T-helper 1 cell treated with Interleukin-12 subunit alpha and Interleukin-12 subunit beta and Interleukin-4 antibody, amounts not matched to agents 30 μg/mL and 1 μg/mL, for 36 hours (primary cell): ENCODE measurements around the gene LAMA2.
A peak's percentile ranks its signal among the peaks of the same experiment; 100 is the strongest.

Source experiments
- H3K27ac Mint-ChIP-seq: one replicate; pipeline ENCODE4 v1.8.0; 2021; ENCODE audit warnings: mild to moderate bottlenecking, mixed read lengths
- H3K27me3 Mint-ChIP-seq: one replicate; pipeline ENCODE4 v1.8.0; 2021; ENCODE audit warnings: low read depth, mixed read lengths
- H3K36me3 Mint-ChIP-seq: one replicate; pipeline ENCODE4 v1.8.0; 2021; ENCODE audit warnings: low read depth, mixed read lengths
- H3K4me1 Mint-ChIP-seq: one replicate; pipeline ENCODE4 v1.8.0; 2021; ENCODE audit warnings: low read depth, mixed read lengths
- H3K4me3 Mint-ChIP-seq: one replicate; pipeline ENCODE4 v1.8.0; 2021; ENCODE audit warnings: mild to moderate bottlenecking, moderate library complexity, mixed read lengths
- H3K9me3 Mint-ChIP-seq: one replicate; pipeline ENCODE4 v1.8.0; 2021; ENCODE audit warnings: mixed read lengths

The LAMA2 gene

GRCh38 chr6:129489215-129489765 is 606.4 kb downstream of the LAMA2 start:
- peak overlapping the region; percentile 45 for H3K4me3 Mint-ChIP-seq
- no peaks in the 10 kb centered on the region for H3K9me3 Mint-ChIP-seq
- H3K27ac Mint-ChIP-seq: peak overlapping the region; percentile 64
- no peaks in the 10 kb centered on the region for H3K27me3 Mint-ChIP-seq
- H3K4me1 Mint-ChIP-seq: peaks cover 30% of the 10 kb centered on the region
- peaks cover 3% of the 10 kb centered on the region for H3K36me3 Mint-ChIP-seq

GRCh38 chr6:129490521-129491255 is 607.8 kb downstream of the LAMA2 start:
- H3K27me3 Mint-ChIP-seq: no peaks in the 10 kb centered on the region
- peak overlapping the region; percentile 90 for H3K27ac Mint-ChIP-seq
- no peaks in the 10 kb centered on the region for H3K9me3 Mint-ChIP-seq
- peak overlapping the region; percentile 56 for H3K4me3 Mint-ChIP-seq
- peaks cover 3% of the 10 kb centered on the region for H3K36me3 Mint-ChIP-seq
- peaks cover 35% of the 10 kb centered on the region for H3K4me1 Mint-ChIP-seq

- peaks cover 37% of the 10 kb centered on the region for H3K4me1 Mint-ChIP-seq
- peak overlapping the region; percentile 56 for H3K4me3 Mint-ChIP-seq
- peaks cover 3% of the 10 kb centered on the region for H3K36me3 Mint-ChIP-seq
- no peaks in the 10 kb centered on the region for H3K27me3 Mint-ChIP-seq
- H3K9me3 Mint-ChIP-seq: no peaks in the 10 kb centered on the region
- H3K27ac Mint-ChIP-seq: peak overlapping the region; percentile 90
Observed at GRCh38 chr6:129491436-129491835, 608.5 kb downstream of the LAMA2 start.

GRCh38 chr6:129492260-129492659 is 609.3 kb downstream of the LAMA2 start:
- no peaks in the 10 kb centered on the region for H3K27me3 Mint-ChIP-seq
- H3K36me3 Mint-ChIP-seq: peaks cover 3% of the 10 kb centered on the region
- H3K4me3 Mint-ChIP-seq: no peak overlapping the region
- peak overlapping the region; percentile 20 for H3K27ac Mint-ChIP-seq
- H3K9me3 Mint-ChIP-seq: no peaks in the 10 kb centered on the region
- H3K4me1 Mint-ChIP-seq: peaks cover 37% of the 10 kb centered on the region

- no peak overlapping the region for H3K27ac Mint-ChIP-seq
- H3K9me3 Mint-ChIP-seq: no peaks in the 10 kb centered on the region
- H3K4me3 Mint-ChIP-seq: no peak overlapping the region
- H3K4me1 Mint-ChIP-seq: peaks cover 40% of the 10 kb centered on the region
- no peaks in the 10 kb centered on the region for H3K27me3 Mint-ChIP-seq
- H3K36me3 Mint-ChIP-seq: peaks cover 3% of the 10 kb centered on the region
Observed at GRCh38 chr6:129493354-129493902, 610.5 kb downstream of the LAMA2 start.

GRCh38 chr6:129494099-129494498 is 611.2 kb downstream of the LAMA2 start:
- no peak overlapping the region for H3K27ac Mint-ChIP-seq
- peaks cover 42% of the 10 kb centered on the region for H3K4me1 Mint-ChIP-seq
- no peaks in the 10 kb centered on the region for H3K9me3 Mint-ChIP-seq
- H3K36me3 Mint-ChIP-seq: peaks cover 3% of the 10 kb centered on the region
- H3K4me3 Mint-ChIP-seq: no peak overlapping the region
- H3K27me3 Mint-ChIP-seq: no peaks in the 10 kb centered on the region

- Mint-ChIP-seq H3K36me3 (no peaks in the 10 kb centered on the region), H3K4me1 (peaks cover 43% of the 10 kb centered on the region), H3K27me3 (no peaks in the 10 kb centered on the region), H3K4me3 (no peak overlapping the region), H3K9me3 (no peaks in the 10 kb centered on the region), H3K27ac (no peak overlapping the region)
Observed at GRCh38 chr6:129494586-129494985, 611.6 kb downstream of the LAMA2 start.

- Mint-ChIP-seq H3K36me3 (no peaks in the 10 kb centered on the region), H3K27ac (peak overlapping the region; percentile 21), H3K27me3 (no peaks in the 10 kb centered on the region), H3K9me3 (no peaks in the 10 kb centered on the region), H3K4me1 (peaks cover 36% of the 10 kb centered on the region), H3K4me3 (no peak overlapping the region)
Observed at GRCh38 chr6:129495652-129496051, 612.7 kb downstream of the LAMA2 start.

GRCh38 chr6:129497481-129498441 is 614.8 kb downstream of the LAMA2 start:
- Mint-ChIP-seq H3K4me3 (no peak overlapping the region), H3K9me3 (no peaks in the 10 kb centered on the region), H3K27ac (no peak overlapping the region), H3K27me3 (no peaks in the 10 kb centered on the region), H3K4me1 (peaks cover 37% of the 10 kb centered on the region), H3K36me3 (no peaks in the 10 kb centered on the region)

GRCh38 chr6:129498541-129498940 is 615.6 kb downstream of the LAMA2 start:
- Mint-ChIP-seq H3K27ac (no peak overlapping the region), H3K4me3 (no peak overlapping the region), H3K4me1 (peaks cover 37% of the 10 kb centered on the region), H3K27me3 (no peaks in the 10 kb centered on the region), H3K9me3 (no peaks in the 10 kb centered on the region), H3K36me3 (no peaks in the 10 kb centered on the region)

- Mint-ChIP-seq H3K36me3 (no peaks in the 10 kb centered on the region), H3K9me3 (no peaks in the 10 kb centered on the region), H3K4me3 (peak overlapping the region; percentile 53), H3K27ac (peak overlapping the region; percentile 0), H3K4me1 (peaks cover 34% of the 10 kb centered on the region), H3K27me3 (no peaks in the 10 kb centered on the region)
Observed at GRCh38 chr6:129498950-129499842, 616.3 kb downstream of the LAMA2 start.

GRCh38 chr6:129499843-129500219 is 616.9 kb downstream of the LAMA2 start:
- Mint-ChIP-seq H3K4me1 (peaks cover 34% of the 10 kb centered on the region), H3K4me3 (no peak overlapping the region), H3K27ac (no peak overlapping the region), H3K27me3 (no peaks in the 10 kb centered on the region), H3K36me3 (no peaks in the 10 kb centered on the region), H3K9me3 (no peaks in the 10 kb centered on the region)

- Mint-ChIP-seq H3K36me3 (no peaks in the 10 kb centered on the region), H3K4me1 (peaks cover 25% of the 10 kb centered on the region), H3K9me3 (no peaks in the 10 kb centered on the region), H3K27ac (peak overlapping the region; percentile 52), H3K27me3 (no peaks in the 10 kb centered on the region), H3K4me3 (no peak overlapping the region)
Observed at GRCh38 chr6:129500958-129501739, 618.2 kb downstream of the LAMA2 start.
